HG02642 (cell line): ENCODE data around the gene CCDC124.

Experiments used
- ATAC-seq: cut with Tn5 transposase; IDR thresholded peaks from one replicate; pipeline ENCODE4 v1.9.1; 2021; ENCODE audit warnings: mild to moderate bottlenecking; ENCODE audit not compliant: unreplicated experiment, poor library complexity

Gene CCDC124

DNA sequence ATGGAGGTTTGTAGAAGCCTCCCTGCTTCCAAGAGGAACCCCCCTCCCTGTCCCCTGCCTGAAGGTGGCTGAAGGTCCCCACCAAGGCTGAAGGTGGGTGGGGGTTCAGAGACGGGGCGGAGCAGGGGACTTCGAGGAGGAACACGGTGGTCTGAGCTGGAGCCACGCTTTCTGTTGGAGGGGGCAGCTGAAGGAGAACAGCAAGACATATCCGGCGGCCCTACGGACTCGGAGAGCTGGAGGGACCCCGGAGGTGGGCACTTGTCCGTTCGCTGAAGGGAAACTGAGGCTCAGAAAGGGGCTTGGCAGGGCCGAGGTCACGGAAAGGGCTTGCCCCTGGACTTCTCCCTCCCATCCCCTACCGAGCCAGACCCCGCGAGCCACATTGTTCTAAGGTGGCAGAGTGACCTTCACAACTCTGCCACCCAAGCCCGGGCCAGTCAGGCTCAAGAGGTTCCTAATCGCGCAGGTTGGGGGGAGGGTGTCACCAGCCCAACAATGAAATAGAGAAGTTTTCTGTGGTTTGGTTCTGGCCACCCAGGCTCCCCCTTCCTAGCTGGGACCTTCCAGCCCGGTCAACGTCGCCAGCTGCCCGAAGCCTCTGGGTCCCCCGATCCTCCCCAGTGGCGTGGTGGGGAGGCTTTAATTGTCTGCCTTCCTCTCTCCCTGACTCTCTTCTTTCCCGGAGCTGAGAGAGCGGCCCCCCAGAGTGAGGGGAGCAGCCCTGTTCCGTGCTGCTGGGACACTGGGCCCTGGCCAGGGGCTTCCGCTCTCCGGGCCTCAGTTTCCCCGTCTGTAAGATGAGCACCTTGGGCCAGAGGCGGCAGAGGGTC, 18.6 kb downstream of the CCDC124 start:
- ATAC-seq = no peak

DNA sequence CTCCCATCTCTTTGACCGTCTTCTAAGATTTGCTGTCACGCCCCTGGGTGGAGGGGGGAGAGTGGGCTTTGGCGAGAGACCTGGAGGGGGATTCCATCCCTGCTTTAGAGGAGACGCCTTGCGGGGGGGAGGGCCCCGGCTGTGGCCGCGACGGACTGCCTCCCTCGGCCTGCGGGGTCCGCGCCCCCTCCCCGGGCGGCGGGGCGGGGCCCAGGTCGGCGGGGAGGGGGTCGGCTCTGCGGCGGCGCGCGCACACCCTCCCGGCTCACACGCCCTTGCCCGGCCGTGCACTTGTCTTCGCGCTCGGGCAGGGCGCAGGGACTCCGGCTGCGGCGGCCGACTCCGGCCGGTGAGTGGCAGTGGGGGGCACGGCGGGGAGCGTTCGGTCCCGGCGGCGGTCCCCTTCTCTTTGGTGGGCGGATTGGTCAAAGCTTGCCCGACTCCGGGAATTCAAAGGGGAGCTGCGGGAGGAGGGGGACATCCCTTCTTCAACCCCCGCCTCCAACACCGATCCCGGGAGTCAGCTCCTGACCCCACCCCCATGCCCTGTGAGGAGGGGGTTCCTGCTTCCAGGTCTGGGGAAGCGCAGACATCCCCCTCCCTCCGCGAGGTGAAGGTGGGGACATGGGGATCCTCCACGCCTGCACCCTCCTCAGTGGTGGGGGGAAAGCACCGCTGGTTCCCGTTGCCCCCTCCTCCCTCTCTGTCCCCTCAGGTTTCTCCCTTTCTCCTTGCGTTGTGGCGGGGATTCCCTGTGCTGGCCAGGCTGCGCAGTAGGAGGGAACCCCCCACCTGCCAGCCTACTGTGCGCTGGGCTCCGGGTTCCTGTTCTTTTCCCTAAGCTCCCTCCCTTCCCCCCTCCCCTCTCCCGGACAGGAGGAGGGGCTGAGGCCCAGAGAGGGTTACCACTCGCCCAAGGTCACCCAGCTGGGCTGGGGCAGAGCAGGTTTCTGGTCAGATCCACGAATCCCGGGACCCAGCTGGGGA, 19.5 kb downstream of the CCDC124 start:
- ATAC-seq = no peak

DNA sequence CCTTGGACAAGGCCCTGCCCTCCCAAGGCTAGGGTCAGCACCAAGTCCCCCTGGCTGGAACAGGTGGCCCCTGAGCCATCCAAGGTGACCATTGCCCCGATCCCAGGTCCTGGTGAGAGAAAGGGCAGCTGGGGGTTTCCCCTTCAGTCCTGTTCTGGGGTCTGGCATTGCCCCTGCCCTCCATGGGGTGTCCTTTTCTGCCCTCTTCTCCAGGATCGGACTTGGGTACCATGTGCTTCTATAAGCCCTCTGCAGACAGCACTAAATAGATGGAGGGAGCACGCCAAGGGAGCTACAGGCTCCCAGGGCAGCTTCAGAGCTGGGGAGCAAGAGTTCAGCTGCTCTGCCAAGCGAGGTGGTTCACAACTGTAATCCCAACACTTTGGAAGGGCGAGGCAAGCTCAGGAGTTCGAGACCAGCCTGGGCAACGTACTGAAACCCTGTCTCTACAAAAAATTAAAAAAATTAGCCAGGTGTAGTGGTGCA, 20.5 kb downstream of the CCDC124 start:
- no peak for ATAC-seq

DNA sequence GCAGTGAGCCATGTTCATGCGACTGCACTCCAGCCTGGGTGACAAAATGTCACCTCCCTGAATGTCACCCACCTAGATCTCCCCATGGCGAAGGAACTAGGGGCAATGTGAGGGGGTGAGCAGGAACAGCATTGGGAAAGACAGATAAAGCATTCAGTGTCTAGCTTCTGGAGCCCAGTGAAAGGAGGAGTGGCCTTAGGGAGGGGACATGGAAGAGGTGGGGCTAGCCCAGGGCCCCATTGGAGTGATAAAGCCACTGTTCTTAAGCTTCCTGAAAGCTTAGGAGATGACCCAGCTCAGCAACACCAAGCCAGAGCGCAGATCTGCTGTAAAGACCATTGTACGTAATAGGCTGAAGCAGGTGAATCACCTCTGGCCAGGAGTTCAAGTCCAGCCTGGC, 21.1 kb downstream of the CCDC124 start:
- ATAC-seq = no peak

DNA sequence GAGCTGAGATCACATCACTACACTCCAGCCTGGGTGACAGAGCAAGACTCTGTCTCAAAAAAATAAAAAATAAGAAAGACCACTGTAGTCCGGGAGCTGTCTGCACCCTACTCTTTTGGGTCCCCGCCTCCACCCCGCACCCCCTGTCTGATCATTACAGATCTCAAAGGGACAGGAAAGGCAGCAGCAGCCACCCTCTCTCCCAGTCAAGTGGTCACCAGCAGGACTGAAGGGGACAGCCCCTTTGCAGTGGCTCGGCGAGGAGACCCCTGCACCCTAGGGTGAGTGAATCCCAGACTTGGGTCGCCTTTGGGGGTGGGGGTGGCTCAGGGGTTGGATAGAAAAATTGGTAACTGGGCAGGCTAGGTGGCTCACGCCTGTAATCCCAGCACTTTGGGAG, 21.6 kb downstream of the CCDC124 start:
- no peak for ATAC-seq

DNA sequence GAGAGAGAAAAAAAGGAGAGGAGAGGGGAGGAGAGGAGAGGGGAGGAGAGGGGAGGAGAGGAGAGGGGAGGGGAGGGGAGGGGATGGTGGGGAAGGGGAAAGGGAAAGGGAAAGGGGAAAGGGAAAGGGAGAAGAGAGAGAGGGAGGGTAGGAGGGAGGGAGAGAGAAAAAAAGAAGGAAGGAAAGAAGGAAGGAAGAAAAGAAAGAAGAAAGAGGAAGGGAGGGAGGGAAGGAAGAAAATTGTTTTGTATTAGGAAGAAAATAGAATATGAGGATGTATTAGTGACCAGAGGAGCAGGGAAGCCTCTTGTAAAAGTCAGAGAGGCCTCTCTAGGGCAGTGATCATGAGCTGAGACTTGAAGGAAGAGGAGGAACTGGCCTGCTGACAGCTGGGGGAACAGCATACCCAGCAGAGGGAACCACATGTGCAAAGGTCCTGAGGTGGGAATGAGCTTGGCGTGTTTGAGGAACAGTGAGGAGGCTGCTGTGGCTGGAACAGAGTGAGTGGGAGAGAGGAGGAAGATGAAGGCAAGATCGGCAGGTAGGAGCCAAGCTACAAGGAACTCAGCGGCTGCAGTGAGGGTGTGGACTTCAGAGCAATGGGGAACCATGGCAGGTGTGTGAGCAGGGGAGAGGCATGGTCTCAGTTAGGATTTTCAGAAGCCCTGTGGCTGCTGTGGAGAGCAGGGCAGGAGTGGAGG, 24.5 kb downstream of the CCDC124 start:
- ATAC-seq = no peak

DNA sequence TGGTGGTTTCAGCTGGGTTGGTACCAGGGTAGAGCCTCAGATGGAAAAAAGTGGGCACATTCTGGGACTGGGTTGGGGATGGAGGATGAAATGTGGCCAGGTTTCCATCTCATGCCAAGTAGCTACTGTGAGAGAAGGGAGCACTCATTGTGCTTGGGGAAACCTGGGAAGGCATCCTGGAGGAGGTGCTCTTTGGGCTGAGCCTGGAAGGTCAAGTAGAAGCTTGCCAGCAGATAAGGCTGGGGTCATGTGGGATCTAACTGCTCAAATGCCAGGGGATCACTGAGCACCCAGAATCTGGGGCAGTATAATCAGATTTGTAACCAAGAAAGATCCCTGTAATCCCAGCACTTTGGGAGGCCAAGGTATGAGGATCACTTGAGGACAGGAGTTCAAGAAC, 25.1 kb downstream of the CCDC124 start:
- ATAC-seq = no peak

DNA sequence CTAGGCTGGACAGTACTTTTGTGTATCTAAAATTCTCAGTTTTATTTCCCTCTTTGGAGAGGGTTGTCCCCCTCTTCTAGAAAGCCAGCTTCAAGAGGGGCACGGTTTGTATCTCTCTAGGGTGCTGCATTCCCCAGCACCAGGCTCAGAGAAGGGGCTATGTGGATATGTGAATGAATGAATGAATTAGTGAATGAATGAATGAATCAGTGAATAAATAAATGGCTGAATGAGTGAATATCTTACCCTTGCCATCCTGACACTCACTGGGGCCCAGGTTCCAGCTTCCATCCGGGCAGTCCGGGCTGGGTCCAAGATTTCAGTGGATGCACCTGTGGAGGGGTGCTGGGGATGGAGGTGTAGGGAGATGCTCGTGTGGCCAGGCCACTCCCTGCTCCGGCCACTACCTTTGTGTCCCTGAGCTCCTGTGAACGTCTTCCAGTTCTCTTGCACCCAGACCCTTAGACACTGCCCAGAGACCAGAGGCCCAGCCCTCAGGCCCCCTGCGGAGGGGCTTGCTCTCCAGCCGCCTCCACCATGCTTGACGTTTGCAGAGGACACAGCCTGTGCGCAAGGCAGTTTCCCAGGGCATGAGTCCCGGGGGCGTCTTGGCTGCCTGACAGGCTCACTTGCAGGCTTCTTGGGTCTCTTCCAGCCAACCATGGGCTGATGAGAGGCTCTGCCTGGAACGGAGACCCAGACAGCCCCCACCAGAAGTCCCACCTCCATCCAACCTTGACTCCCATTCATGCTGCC, 31.3 kb downstream of the CCDC124 start:
- ATAC-seq = no peak

DNA sequence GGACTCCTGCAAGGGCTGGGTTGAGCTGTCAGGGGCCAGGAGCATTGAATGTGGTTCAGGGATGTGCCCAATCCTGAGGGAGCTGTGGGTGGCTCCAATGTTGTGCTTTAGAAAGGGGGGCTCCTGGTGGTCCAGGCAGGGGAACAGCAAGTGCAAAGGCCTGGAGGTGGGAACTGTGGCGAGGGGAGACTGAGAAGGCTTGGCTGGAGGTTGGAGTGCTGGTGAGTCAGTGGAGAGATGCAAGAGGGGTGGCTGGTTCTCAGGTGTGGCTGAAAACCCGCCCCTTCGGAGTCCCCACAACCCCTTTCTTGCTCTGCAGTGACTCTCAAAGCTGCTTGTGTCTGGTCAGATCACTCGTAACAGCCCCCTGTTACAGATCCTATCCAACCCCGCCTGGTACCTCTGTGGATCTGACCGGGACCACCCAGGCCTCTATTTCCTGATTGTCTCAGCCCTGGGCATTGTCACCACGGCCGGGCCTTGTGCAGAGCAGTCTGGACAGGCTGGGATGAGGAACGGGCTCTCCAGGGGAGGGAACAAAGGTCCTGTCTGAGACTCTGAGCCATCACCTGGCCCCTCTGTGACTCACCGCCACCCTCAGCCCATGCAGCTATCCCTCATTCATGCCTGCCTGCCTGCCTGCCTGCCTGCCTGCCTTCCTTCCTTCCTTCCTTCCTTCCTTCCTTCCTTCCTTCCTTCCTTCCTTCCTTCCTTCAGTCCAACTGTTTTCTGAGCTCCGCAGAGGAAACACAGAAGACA, 32.7 kb downstream of the CCDC124 start:
- no peak for ATAC-seq

DNA sequence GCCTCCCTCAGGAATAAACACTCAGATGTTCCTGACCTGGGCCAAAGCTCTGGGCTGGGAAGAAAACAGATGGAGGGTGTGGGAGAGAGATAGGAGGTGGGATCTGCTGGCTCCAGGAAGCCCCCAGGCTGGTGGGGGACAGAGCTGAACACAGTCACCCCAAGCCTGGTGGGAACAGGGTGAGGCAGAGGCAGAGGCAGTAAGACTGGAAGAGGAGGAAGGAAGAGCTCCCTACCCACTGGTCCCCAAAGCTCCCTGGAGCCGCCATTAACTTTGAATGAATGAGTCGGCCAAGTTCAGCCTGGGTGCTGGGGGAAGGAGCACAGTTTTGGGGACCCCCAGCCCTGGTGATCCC, 33.3 kb downstream of the CCDC124 start:
- no peak for ATAC-seq

DNA sequence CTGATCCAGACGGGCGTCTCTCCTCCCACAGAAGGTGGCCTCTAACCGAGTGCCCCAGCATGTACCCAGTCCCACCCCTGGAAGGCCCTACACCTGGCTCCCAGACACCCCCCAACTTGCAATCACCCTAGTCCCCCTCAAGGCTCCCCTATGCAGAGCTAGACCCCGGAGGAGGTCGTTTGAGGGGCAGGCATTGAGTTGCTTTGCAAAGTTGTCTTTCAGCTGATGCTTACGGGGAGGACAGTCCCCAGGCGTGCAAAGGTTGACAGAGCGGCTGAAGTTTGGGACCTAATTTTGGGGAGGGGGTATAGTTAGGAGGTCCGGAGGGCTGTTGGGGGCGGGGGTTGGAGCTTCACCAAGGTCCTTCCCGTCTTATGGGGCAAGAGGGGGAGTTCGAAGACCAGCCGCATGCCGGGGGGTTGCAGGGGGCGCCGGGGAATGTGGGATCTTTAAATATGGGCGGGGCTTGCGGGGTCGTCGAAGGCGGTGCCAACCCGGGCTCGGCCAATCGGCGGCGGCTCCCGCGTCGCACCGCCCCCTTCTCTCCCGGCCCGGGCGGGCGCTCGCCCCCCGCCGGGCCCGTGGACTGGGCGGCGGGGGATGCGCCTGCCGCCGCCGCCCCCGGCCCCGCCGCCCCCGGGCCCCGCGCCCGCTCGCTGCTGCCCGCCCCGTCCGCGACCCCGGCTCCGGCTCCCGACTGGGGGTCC, 33.9 kb downstream of the CCDC124 start, which contains the start of gene KCNN1:
KCNN1 (plus strand) TSS at position 558 of the 707 bp plus-strand sequence. CDS start 6,782 bp downstream, outside the sequence.
- no peak for ATAC-seq

DNA sequence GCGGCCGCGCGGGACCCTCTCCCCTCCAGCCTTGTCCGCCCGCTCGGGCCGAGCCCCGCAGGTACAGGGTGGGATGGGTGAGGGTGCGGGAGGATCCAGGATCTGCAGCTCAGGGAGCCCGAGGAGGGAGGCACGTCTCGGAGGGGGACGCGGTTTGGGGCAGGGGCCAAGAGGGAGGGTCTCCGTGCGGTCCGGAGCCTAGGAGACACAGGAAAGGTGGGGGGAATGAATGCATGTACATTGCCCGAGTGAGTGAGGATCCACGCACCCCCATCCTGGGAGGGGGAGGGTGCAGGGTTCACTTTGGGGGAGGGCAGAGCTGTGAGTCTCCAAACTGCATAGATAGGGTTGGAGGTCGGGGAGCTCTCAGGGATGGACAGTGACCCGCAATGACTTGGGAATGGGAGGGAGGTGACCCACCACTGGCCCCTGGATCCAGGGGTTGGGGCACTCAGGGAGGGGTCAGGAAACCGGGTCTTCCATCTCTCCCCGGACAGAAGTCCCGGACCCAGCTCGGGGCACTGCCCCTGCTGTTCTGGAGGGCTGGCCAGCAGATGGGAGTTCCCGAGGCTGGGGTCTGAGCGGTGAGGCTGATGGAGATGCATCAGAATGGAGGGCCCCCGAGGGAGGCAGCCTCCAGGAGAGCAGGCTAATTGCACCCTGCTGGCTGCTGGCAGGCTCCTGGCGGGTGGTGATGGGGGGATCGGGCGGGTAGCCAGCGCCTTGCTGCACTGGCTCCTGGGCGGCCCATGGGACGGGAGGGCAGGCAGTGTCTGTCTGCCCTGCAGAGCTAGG, 34.6 kb downstream of the CCDC124 start:
- ATAC-seq = no peak

DNA sequence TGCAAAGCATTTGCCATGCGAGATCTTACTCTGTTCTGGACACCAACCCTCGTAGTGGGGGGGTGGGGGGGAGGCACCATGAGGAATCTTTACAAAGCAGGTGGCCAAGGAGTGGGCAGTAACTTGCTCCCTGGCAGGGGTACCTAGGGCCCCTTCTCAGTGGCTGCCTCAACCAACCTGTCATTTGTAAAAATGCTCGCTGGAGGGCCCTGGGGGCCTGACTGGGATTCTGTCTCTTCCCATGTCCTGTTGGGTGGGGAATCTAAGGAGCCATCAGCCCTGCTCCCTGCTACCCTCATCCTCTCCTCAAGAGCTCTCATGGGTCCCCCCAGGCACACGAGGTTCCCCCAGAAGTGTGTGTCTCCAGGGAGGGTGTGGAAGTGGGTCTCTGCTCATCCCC, 35.5 kb downstream of the CCDC124 start:
- ATAC-seq = no peak

DNA sequence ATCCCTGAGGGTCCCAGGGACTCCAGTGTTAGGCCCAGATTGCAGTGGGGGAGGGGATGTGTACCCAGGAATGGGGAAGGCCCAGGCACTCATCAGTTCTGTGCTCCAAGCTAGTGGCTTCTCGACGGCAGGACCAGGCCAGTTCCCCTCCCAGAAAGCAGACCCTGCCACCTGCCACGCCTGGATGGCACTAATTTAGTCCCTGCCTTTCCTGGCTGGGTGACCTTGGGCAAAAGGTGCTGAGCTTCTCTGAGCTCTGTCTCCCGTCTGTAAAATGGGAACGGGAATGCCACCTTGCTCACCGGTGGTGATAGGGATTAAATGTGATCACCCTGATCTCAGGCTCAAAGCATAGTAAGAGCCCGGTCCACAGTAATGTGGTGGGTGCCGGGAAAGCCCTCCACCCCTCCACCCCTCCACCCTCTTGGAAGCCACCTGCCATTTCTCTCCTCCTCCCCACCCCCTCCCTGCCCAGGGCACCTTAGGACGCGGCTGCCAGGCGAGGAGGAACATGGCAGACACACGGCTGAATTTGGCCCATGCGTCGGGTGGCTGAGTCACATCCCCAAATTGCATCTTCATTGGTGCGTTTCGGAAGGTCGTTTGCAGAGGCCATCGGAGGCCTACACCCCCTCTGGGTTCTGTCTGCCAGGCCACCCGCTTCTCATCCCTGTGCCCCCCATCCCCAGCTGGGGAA, 36.4 kb downstream of the CCDC124 start:
- no peak for ATAC-seq

DNA sequence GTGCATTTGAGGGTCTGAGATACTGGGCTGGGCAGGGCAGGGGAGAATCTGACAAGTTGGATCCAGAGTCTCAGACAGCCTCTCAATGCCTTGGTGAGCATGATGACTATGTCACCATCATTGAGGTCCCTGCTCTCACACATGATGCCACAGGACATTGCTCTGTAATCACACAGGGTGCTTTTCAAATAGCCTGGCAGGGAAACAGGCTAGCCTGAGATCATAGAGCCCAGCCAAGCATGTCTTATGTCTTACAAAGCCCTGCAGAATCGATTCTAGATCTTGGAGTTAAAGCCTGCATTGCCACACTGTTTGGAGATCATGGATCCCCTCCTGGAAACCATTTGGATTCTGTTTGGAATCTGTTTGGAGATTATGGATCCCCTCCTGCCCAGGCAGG, 39.4 kb downstream of the CCDC124 start:
- ATAC-seq = no peak

DNA sequence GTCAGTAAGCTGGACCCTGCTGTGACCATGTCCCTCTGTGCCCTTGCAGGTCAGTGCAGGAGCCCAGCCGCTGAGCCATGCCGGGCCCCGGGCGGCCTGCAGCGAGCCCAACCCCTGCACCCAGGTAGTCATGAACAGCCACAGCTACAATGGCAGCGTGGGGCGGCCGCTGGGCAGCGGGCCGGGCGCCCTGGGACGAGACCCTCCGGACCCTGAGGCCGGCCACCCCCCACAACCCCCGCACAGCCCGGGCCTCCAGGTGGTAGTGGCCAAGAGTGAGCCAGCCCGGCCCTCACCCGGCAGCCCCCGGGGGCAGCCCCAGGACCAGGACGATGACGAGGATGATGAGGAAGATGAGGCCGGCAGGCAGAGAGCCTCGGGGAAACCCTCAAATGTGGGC, 40.9 kb downstream of the CCDC124 start:
- ATAC-seq = no peak

DNA sequence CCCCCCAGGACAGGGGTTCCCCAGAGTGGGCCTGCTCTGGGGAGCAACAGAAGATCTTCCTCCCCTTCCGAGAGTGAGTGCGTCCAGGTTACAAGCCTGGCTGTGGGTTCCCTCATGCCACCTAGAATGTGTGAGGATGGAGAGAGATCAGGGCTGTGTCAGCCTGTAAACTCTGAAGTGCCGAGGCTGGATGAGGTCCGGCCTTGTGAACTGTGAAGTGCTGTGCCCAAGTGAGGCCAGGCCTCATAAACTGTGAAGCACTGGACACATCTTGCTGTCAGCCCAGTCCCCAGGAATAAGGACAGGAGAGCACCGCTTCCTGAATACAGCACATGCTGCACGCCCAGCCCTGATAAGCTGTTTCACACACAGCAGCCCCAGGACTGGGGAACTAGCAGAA, 41.7 kb downstream of the CCDC124 start:
- no peak for ATAC-seq
